HEK293T (cell line): ENCODE measurements around the gene CAPZB.

Source experiments
- BHLHE40 ChIP-seq: fragments of 450-650 bp; IDR thresholded peaks from 2 replicates; pipeline ENCODE4 v1.6.1; 2016; ENCODE audit warnings: mild to moderate bottlenecking, moderate library complexity, borderline replicate concordance
- ELF4 ChIP-seq: fragments of 450-650 bp; IDR thresholded peaks from 2 replicates; pipeline ENCODE4 v1.6.1; 2017; ENCODE audit warnings: antibody characterized with exemption
- HDGF ChIP-seq: fragments of 450-650 bp; IDR thresholded peaks from 2 replicates; pipeline ENCODE4 v1.6.1; 2017; ENCODE audit warnings: antibody characterized with exemption, borderline replicate concordance
- L3MBTL2 ChIP-seq: fragments of 450-650 bp; conservative IDR thresholded peaks from 2 replicates; pipeline ENCODE4 v1.6.1; 2016; ENCODE audit warnings: mild to moderate bottlenecking
- SP1 ChIP-seq: fragments of 450-650 bp; IDR thresholded peaks from 2 replicates; pipeline ENCODE4 v1.6.1; 2017
- SUZ12 ChIP-seq: fragments of 450-650 bp; IDR thresholded peaks from 2 replicates; pipeline ENCODE4 v1.6.1; 2016; ENCODE audit warnings: mild to moderate bottlenecking
- TF ChIP-seq, protein P1 (sequence below): fragments of 450-650 bp; IDR thresholded peaks from 2 replicates; pipeline ENCODE4 v1.6.1; 2016

GRCh38 chr1:19480282-19480681 lies 5.1 kb downstream of the CAPZB start:
- TF ChIP-seq ELF4 (no peak), SUZ12 (no peak), L3MBTL2 (no peak), BHLHE40 (no peak), HDGF (no peak), SP1 (no peak)
- TF ChIP-seq, protein P1, sequence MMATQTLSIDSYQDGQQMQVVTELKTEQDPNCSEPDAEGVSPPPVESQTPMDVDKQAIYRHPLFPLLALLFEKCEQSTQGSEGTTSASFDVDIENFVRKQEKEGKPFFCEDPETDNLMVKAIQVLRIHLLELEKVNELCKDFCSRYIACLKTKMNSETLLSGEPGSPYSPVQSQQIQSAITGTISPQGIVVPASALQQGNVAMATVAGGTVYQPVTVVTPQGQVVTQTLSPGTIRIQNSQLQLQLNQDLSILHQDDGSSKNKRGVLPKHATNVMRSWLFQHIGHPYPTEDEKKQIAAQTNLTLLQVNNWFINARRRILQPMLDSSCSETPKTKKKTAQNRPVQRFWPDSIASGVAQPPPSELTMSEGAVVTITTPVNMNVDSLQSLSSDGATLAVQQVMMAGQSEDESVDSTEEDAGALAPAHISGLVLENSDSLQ = no peak
